ENCODE data around the gene KMT2A.
A peak's percentile ranks its signal among the peaks of the same experiment; 100 is the strongest.

Gene KMT2A

DNA sequence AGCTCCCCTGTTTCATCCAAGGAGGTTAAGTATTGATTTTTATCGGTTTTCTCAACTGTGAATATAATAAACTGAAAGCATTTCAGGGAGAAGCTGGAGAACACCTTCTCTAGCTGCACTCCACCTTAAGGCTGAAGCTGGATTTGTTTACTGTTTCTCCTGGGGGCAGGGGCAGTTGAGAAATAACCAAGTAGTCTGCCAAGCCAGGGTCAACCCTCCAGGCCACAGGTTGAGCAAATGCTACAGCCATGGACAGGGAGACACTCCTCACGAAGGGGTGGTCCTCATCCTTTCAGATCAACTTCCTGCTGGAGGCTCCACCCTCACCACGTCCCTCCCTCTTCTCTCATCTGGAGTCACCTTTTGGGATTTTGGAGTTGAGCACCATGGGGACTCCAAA is 90.8 kb downstream of the KMT2A start, which contains the start of gene TTC36:
Gene TTC36 (plus strand): TSS at position 366 of the 400 bp plus-strand sequence. CDS start 21 bp downstream, at position 387.
- no peak for DNase-seq (ENCODE audit: low spot score)
- no peak within 1 kb of the TSS for H3K4me3 Mint-ChIP-seq
- H3K27me3 Mint-ChIP-seq (ENCODE audit: low read depth): no peaks in the 10 kb centered on the region
- H3K4me1 Mint-ChIP-seq (ENCODE audit: low read depth): peaks cover 17% of the 10 kb centered on the region
- peaks cover 21% of the 10 kb centered on the region for H3K36me3 Mint-ChIP-seq (ENCODE audit: low read depth)
- H3K27ac Mint-ChIP-seq: no peak within 1 kb of the TSS
- no peaks in the 10 kb centered on the region for H3K9me3 Mint-ChIP-seq

GRCh38 chr11:118528511-118528910 is 92.2 kb downstream of the KMT2A start:
- Mint-ChIP-seq H3K27me3 (ENCODE audit: low read depth) (no peaks in the 10 kb centered on the region), H3K4me3 (no peak overlapping the region), H3K36me3 (ENCODE audit: low read depth) (peaks cover 13% of the 10 kb centered on the region), H3K9me3 (no peaks in the 10 kb centered on the region), H3K4me1 (ENCODE audit: low read depth) (peaks cover 17% of the 10 kb centered on the region), H3K27ac (no peak overlapping the region)
- DNase-seq (ENCODE audit: low spot score): no peak

GRCh38 chr11:118529584-118530175 is 93.4 kb downstream of the KMT2A start:
- no peak for DNase-seq (ENCODE audit: low spot score)
- peak overlapping the region; percentile 82 for H3K4me3 Mint-ChIP-seq
- H3K4me1 Mint-ChIP-seq (ENCODE audit: low read depth): peaks cover 17% of the 10 kb centered on the region
- peaks cover 5% of the 10 kb centered on the region for H3K36me3 Mint-ChIP-seq (ENCODE audit: low read depth)
- H3K27me3 Mint-ChIP-seq (ENCODE audit: low read depth): no peaks in the 10 kb centered on the region
- H3K27ac Mint-ChIP-seq: peak overlapping the region; percentile 62
- H3K9me3 Mint-ChIP-seq: no peaks in the 10 kb centered on the region

GRCh38 chr11:118530180-118530682 is 93.9 kb downstream of the KMT2A start:
- no peak for DNase-seq (ENCODE audit: low spot score)
- Mint-ChIP-seq H3K27ac (no peak overlapping the region), H3K4me1 (ENCODE audit: low read depth) (peaks cover 17% of the 10 kb centered on the region), H3K27me3 (ENCODE audit: low read depth) (no peaks in the 10 kb centered on the region), H3K9me3 (no peaks in the 10 kb centered on the region), H3K4me3 (peak overlapping the region; percentile 82), H3K36me3 (ENCODE audit: low read depth) (peaks cover 1% of the 10 kb centered on the region)

- Mint-ChIP-seq H3K9me3 (no peaks in the 10 kb centered on the region), H3K27me3 (ENCODE audit: low read depth) (no peaks in the 10 kb centered on the region), H3K4me3 (peak within 1 kb of the TSS; percentile 86), H3K4me1 (ENCODE audit: low read depth) (peaks cover 17% of the 10 kb centered on the region), H3K27ac (peak within 1 kb of the TSS; percentile 78), H3K36me3 (ENCODE audit: low read depth) (peaks cover 1% of the 10 kb centered on the region)
- DNase-seq (ENCODE audit: low spot score): peak; percentile 76
Measured at GRCh38 chr11:118530683-118531596, 94.6 kb downstream of the KMT2A start, which contains the start of gene TMEM25. Gene TMEM25, plus strand, starts transcription at chr11:118531192. Its CDS starts 610 bp downstream, at chr11:118531802.

- H3K36me3 Mint-ChIP-seq (ENCODE audit: low read depth): no peaks in the 10 kb centered on the region
- DNase-seq (ENCODE audit: low spot score): no peak
- H3K4me1 Mint-ChIP-seq (ENCODE audit: low read depth): peaks cover 17% of the 10 kb centered on the region
- H3K9me3 Mint-ChIP-seq: no peaks in the 10 kb centered on the region
- peak overlapping the region; percentile 78 for H3K27ac Mint-ChIP-seq
- no peaks in the 10 kb centered on the region for H3K27me3 Mint-ChIP-seq (ENCODE audit: low read depth)
- H3K4me3 Mint-ChIP-seq: peak overlapping the region; percentile 86
Measured at GRCh38 chr11:118531597-118532084, 95.3 kb downstream of the KMT2A start.

- H3K4me3 Mint-ChIP-seq: peak overlapping the region; percentile 86
- H3K27ac Mint-ChIP-seq: peak overlapping the region; percentile 78
- no peaks in the 10 kb centered on the region for H3K36me3 Mint-ChIP-seq (ENCODE audit: low read depth)
- no peak for DNase-seq (ENCODE audit: low spot score)
- H3K27me3 Mint-ChIP-seq (ENCODE audit: low read depth): no peaks in the 10 kb centered on the region
- peaks cover 17% of the 10 kb centered on the region for H3K4me1 Mint-ChIP-seq (ENCODE audit: low read depth)
- no peaks in the 10 kb centered on the region for H3K9me3 Mint-ChIP-seq
Measured at GRCh38 chr11:118532091-118532490, 95.8 kb downstream of the KMT2A start.

DNA sequence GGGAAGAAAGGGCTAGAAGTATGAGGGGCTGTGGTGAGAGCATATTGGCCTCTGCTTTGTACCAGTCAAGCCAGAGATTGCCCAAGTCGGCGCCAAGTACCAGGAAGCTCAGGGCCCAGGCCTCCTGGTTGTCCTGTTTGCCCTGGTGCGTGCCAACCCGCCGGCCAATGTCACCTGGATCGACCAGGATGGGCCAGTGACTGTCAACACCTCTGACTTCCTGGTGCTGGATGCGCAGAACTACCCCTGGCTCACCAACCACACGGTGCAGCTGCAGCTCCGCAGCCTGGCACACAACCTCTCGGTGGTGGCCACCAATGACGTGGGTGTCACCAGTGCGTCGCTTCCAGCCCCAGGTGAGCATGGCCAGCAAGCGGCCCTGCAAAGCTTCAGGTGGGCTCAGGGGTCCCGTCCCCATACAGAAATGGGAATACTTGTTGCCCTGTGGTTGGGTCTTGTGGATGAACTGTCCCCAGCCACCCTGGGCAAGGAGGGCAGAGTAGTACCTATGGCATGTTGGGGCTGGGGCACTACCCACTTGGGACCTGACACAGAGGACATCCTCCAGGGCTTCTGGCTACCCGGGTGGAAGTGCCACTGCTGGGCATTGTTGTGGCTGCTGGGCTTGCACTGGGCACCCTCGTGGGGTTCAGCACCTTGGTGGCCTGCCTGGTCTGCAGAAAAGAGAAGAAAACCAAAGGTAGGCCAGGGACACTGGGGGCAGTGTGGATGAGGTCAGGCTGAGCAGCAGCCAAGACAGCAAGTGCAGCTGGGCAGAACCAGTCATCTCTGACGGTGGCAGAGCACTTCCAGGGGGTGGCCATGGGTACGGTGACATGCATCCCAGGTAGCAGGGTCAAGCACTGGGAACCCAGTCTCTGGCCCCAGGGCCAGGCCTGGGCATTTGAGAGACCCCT is 96.8 kb downstream of the KMT2A start:
- Mint-ChIP-seq H3K27ac (no peak overlapping the region), H3K9me3 (no peaks in the 10 kb centered on the region), H3K27me3 (ENCODE audit: low read depth) (no peaks in the 10 kb centered on the region), H3K4me1 (ENCODE audit: low read depth) (peaks cover 17% of the 10 kb centered on the region), H3K4me3 (no peak overlapping the region), H3K36me3 (ENCODE audit: low read depth) (no peaks in the 10 kb centered on the region)
- no peak for DNase-seq (ENCODE audit: low spot score)

DNA sequence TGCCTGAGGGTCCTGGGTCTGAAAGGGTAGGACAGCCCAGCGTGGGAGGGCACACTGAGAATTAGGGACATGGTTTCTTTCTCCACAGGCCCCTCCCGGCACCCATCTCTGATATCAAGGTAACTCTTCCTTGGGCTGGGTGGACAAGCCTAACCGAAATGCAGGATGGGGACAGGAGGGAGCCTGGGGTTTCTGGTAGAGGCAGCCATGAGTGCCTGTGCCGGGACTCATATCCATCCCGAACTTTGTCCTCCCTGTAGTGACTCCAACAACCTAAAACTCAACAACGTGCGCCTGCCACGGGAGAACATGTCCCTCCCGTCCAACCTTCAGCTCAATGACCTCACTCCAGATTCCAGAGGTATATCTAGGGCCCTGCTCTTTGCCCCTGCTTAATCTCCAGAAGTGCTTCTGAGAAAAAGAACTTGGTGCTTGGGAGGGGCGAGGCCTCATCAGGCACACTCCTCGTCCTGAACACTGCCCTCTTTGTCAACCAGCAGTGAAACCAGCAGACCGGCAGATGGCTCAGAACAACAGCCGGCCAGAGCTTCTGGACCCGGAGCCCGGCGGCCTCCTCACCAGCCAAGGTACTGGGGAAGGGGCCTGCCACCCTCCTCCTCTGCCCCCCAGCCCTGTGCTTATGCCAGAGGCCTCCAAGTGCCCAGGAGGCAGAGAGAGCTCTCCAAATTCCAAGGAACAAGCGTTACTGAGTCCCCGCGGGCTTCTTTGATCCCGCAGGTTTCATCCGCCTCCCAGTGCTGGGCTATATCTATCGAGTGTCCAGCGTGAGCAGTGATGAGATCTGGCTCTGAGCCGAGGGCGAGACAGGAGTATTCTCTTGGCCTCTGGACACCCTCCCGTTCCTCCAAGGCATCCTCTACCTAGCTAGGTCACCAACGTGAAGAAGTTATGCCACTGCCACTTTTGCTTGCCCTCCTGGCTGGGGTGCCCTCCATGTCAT is 97.8 kb downstream of the KMT2A start:
- no peak for DNase-seq (ENCODE audit: low spot score)
- no peaks in the 10 kb centered on the region for H3K9me3 Mint-ChIP-seq
- H3K27ac Mint-ChIP-seq: no peak overlapping the region
- H3K36me3 Mint-ChIP-seq (ENCODE audit: low read depth): no peaks in the 10 kb centered on the region
- H3K4me1 Mint-ChIP-seq (ENCODE audit: low read depth): peaks cover 16% of the 10 kb centered on the region
- H3K4me3 Mint-ChIP-seq: no peak overlapping the region
- H3K27me3 Mint-ChIP-seq (ENCODE audit: low read depth): no peaks in the 10 kb centered on the region

- H3K27me3 Mint-ChIP-seq (ENCODE audit: low read depth): no peaks in the 10 kb centered on the region
- H3K9me3 Mint-ChIP-seq: no peaks in the 10 kb centered on the region
- H3K4me1 Mint-ChIP-seq (ENCODE audit: low read depth): peaks cover 6% of the 10 kb centered on the region
- DNase-seq (ENCODE audit: low spot score): no peak
- no peak overlapping the region for H3K4me3 Mint-ChIP-seq
- peaks cover 2% of the 10 kb centered on the region for H3K36me3 Mint-ChIP-seq (ENCODE audit: low read depth)
- H3K27ac Mint-ChIP-seq: no peak overlapping the region
Measured at GRCh38 chr11:118535261-118535660, 99.0 kb downstream of the KMT2A start.

GRCh38 chr11:118536726-118537125 is 100.4 kb downstream of the KMT2A start:
- Mint-ChIP-seq H3K27me3 (ENCODE audit: low read depth) (no peaks in the 10 kb centered on the region), H3K36me3 (ENCODE audit: low read depth) (peaks cover 2% of the 10 kb centered on the region), H3K4me1 (ENCODE audit: low read depth) (peaks cover 2% of the 10 kb centered on the region), H3K9me3 (no peaks in the 10 kb centered on the region), H3K27ac (no peak overlapping the region), H3K4me3 (no peak overlapping the region)
- DNase-seq (ENCODE audit: low spot score): no peak

DNA sequence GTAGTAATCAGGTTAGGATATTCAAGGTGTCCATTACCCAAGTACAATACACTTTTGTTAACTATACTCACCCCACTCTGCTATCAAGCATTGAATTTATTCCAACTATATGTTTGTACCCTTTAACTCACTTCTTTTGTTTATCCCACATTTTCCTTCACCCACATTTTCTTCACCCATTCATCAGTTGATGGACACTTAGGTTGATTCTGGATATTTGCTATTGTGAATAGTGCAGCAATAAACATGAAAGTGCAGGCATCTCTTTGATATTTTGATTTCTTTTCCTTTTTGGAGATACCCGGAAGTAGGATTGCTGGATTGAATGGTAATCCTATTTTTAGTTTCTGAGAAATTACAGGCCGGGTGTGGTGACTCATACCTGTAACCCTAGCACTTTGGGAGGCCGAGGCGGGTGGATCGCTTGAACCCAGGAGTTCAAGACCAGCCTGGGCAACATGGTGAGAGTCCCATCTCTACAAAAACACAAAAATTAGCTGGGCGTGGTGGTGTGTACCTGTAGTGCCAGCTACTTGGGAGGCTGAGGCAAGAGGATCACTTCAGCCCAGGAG is 101.2 kb downstream of the KMT2A start:
- H3K27me3 Mint-ChIP-seq (ENCODE audit: low read depth): no peaks in the 10 kb centered on the region
- H3K9me3 Mint-ChIP-seq: no peaks in the 10 kb centered on the region
- peaks cover 2% of the 10 kb centered on the region for H3K36me3 Mint-ChIP-seq (ENCODE audit: low read depth)
- H3K4me1 Mint-ChIP-seq (ENCODE audit: low read depth): no peaks in the 10 kb centered on the region
- DNase-seq (ENCODE audit: low spot score): no peak
- H3K4me3 Mint-ChIP-seq: no peak overlapping the region
- no peak overlapping the region for H3K27ac Mint-ChIP-seq
